T-helper 22 cell (primary cell): Measurements from ENCODE around the gene TIPARP.

Source experiments
- DNase-seq: peaks from one replicate; pipeline ENCODE4 v3.0.0-alpha.2; 2020; ENCODE audit warnings: low read depth

Gene TIPARP

DNA sequence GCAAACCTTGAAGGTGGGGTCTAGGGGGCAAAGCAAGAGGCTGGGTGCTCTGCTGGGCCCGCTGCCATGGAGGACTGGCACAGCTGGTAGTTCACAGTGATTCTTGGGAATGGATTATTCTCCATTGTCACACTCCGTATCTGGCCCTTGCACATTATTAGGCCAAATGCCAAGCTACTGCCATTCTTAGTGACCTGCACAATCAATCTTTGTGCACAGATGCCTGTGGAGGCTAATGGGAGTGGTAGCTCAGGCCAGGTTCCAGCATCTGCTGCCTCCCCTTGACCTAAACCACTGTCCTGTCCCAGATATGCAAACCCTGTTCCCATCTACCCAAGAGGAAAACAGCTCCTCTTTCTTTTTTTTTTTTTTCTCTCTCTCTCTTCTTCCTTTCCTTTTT, 67.5 kb downstream of the TIPARP start:
- no peak for DNase-seq

DNA sequence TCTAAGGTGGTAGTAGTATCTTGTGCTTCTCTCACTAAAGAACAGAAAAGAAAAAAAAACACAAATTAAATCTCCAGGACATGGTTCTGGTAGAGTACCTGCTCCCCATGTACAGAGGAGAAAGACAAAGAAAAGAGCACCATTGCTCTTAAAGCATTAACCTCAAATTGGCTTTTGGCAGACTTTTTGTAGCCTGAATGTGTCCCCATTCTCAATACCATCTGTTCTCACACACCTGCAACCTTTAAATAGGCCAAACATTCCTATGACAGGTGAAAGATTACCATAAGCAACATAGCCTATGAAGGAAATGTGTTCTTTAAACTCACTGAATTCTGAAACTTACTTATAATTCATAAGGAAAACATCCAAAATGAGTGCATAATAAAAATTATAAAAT, 68.0 kb downstream of the TIPARP start:
- DNase-seq, result no peak

DNA sequence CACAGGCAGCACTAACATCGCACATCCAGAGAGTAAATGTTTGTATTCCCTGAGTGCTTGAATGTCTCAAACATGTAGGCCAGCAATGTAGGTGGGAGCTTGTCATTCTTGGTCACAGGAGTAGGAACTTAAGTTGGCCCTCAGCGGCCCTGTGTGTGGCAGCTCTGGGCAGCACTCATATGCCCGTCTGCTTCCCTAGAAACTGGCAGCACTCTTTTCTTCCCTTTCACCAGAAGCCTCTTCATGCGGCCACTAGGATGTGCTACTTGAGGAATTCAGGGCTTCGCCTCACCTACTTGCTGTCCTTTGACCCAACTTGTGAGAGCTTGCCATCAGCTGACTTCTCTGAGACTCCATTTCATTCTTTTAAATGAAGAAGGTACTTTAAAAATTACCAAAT, 69.5 kb downstream of the TIPARP start:
- DNase-seq, result no peak

DNA sequence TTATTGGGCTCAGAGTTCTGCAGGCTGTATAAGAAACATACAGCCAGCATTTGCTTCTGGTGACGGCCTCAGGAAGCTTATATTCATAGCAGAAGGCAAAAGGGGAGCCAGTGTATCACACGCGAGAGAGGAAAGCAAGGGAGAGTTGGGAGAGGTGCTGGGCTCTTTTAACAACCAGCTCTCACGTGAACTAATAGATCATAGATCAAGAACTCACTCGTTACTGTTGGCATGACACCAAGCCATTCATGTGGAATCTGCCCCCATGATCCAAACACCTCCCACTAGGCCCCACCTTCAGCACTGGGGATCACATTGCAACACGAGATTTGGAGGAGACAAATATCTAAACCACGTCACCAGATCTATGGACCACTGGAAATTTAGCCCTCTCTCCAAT, 70.2 kb downstream of the TIPARP start:
- no peak for DNase-seq

DNA sequence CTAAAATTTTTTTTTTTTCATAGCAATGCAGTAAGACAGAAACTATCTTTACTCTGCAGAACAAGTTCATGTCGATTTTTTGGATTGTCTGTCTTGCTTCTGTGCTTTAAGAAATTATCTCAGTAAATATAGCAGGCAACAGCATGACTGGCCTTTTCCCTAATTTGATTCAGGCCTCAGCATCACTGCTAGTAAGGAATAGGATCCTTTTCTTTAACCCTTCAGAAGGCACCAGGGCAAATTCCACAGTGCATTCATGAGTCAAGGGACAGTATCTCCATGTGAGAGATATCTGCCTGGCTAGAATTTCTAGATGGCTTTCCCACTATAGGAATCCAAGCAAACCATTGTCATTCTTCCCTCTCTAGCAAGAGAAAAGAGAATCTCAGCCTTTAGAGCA, 71.4 kb downstream of the TIPARP start:
- no peak for DNase-seq

DNA sequence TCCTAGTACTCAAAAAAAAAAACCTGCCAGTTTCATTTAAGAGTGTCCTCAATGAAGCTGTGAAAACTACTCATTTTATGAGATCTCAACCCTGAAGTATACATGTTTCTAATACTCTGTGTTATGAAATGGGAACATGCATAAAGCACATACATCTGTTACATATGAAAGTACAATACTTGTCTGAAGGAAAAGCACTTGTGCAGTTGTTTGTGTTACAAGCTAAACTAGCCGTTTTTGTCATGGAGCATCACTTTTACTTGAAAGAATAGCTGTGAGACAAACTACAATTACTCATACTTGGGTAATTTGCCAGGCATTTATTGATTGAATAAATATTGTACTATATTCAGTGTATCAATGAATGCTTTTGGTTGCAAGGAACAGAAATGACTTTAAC, 72.7 kb downstream of the TIPARP start:
- DNase-seq, result no peak

DNA sequence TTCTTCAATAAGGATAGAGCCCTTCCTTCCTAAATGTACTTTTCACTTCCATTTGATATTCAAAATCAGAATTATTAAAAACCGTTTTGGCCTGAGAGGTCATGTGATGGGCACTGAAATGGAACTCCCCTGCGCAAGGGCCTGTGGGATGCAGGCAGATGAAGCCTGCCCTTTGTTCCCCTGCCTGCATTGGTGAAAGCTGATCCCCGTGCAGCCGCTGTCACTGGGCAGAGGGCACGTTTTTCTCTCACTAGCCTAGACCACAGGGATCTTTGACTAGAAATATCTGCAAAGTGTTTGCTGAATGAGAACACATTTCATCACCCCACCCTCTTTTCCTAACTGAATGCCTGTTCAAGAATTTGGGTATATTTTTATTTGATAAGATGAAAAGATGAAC, 74.9 kb downstream of the TIPARP start:
- no peak for DNase-seq

DNA sequence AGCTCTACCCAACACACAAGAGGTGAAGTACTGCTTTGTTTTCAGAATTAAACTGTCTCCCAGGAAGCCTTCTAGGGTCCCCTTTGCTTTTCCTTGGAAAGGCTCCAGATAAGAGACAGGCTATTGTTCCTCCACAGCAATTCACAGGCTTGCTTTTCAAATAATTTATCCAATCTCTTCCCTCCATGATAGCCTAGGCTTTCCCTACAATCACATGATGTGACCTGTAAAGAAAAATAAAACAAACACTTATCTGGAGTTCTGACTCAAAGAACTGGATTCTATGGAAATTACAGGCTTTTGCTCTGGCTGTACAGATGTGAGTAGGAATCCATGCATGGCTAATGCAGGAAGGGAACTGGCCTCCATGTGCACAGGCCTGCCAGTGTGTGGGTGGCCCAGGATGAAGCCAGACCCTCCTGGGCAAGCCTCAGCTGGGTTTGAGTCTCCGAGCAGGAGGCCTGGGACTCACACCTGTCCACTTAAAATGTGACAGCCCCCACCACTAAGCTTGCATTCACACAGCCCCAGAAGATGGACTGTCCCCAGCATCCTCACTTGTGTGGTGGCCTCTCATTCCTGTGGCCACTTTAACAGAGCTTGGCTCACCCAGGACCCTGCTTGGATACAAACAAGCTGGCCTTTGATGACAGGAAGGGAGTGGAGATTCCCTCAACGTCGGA, 75.9 kb downstream of the TIPARP start:
- no peak for DNase-seq

DNA sequence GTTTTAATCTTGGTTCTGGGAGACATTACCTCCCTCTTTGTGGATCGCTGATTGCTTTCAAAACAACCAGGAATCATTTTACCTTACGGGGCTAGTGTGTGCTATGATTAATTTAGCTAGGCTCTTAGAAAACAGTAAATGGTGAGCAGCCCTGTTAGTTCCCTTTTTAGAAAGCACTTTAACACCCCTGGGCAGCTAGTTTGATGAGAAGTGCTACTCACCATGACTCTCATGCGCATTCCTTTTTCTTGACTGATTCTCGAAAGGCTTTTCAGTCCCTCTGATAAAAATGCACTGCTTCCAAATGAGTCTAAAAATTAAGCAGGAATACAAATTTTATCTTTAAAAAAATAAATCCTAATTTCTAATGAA, 76.5 kb downstream of the TIPARP start:
- DNase-seq, result no peak

DNA sequence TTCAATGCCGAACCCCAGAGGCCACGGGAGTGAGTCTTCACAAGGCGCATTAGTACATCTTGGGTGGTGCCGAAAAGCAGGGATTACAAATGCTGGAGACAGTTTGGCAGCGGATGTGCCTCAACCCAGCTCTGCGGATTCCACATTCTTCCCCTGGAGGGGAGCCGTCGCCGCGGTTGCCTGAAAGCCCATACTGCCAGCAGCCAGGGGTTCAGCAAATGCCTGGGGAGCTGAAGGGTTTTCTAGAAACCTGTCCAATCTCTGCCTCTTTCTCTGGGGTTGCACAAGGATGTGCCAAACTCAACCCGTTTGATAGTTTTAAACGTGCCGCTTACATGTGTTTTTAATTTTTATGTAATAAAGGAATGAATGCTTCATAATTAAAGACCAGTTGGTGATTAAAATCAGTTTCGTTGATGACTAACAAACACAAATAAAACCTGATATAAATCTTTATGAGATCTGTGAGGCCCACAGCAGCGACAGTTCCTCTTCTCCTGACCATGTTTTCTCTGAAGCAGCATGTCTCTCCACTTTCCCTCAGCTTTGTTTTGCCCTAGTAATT, 77.2 kb downstream of the TIPARP start:
- no peak for DNase-seq
